Lung (tissue), 12 donors: Measurements from ENCODE around the gene AHNAK. TPM values are rescaled to one million over a fixed set of nuclear protein-coding genes. Genes with fewer than 3 reads are reported as not detected.
"Not testable (repeated sequence)": the region's sequence is repeated elsewhere in the genome, so short reads cannot be mapped to it uniquely, and the experiment has no call there.

Experiments used
- ATAC-seq: fragments of 200-7000 bp; cut with Tn5 transposase; one replicate; pipeline ENCODE4 v1.9.1; 2020; ENCODE audit warnings: moderate number of reproducible peaks; ENCODE audit not compliant: insufficient read depth, low FRiP score
- DNase-seq, 3 donors: peaks; one replicate each; pipeline ENCODE4 v3.0.0-alpha.2; 2013 to 2017
- H3K27ac ChIP-seq, 2 donors: one replicate each; pipeline ENCODE4 v1.5.1; 2013; ENCODE audit warnings: mild to moderate bottlenecking in 2 of 2, moderate library complexity in 2 of 2, control low read depth in 1 of 2, inconsistent platforms in 1 of 2, low read depth in 1 of 2, low read length in 1 of 2
- H3K27me3 ChIP-seq, 3 donors: one replicate each; pipeline ENCODE4 v1.5.1; 2013; ENCODE audit warnings: low read length in 2 of 3; ENCODE audit not compliant: control insufficient read depth in 3 of 3, insufficient read depth in 3 of 3
- H3K36me3 ChIP-seq, 4 donors: one replicate each; pipeline ENCODE4 v1.5.1; 2013; ENCODE audit warnings: low read length in 4 of 4, mild to moderate bottlenecking in 1 of 4, moderate library complexity in 1 of 4; ENCODE audit not compliant: control insufficient read depth in 4 of 4, insufficient read depth in 4 of 4
- H3K4me1 ChIP-seq, 5 donors: one replicate each; pipeline ENCODE4 v1.5.1; 2013; ENCODE audit warnings: low read length in 5 of 5, mild to moderate bottlenecking in 2 of 5, moderate library complexity in 1 of 5; ENCODE audit not compliant: control insufficient read depth in 5 of 5, insufficient read depth in 5 of 5
- H3K4me3 ChIP-seq: one replicate; pipeline ENCODE4 v1.5.1; 2013; ENCODE audit warnings: mild to moderate bottlenecking, control low read depth, moderate library complexity
- H3K9ac ChIP-seq, 2 donors: one replicate each; pipeline ENCODE4 v1.5.1; 2013; ENCODE audit warnings: low read length in 2 of 2, control low read depth in 1 of 2; ENCODE audit not compliant: insufficient read depth in 1 of 2
- H3K9me3 ChIP-seq, 4 donors: one replicate each; pipeline ENCODE4 v1.5.1; 2013; ENCODE audit warnings: low read length in 3 of 4, mild to moderate bottlenecking in 1 of 4, moderate library complexity in 1 of 4; ENCODE audit not compliant: control insufficient read depth in 4 of 4, insufficient read depth in 3 of 4
- WGBS, 2 donors: extraction: QIAGEN DNeasy Blood & Tissue Kit; methylation state at CpG; one replicate each; pipeline ENCODE4 v1.1.7; 2013; 5-methylcytosine and 5-hydroxymethylcytosine counted together
- polyA plus RNA-seq, 2 donors: library from polyadenylated mRNA; stranded (reverse); fragments of 200-250 nt; gene quantifications; one replicate each; pipeline ENCODE4 v1.2.1, GENCODE V29; 2013
- total RNA-seq, 2 donors: library from RNA; depleted of rRNA in 1 of 2; stranded (reverse); fragments of >200 nt in 1 of 2; gene quantifications; one replicate each; pipeline ENCODE4 v1.2.1, GENCODE V29; 2014 to 2021
- TF ChIP-seq, protein P1 (sequence below): IDR thresholded peaks from 2 replicates; pipeline ENCODE4 v1.5.1; 2012; ENCODE audit warnings: mild to moderate bottlenecking; ENCODE audit errors: control extremely low read depth, extremely low read depth
- donor health status: control.
- donor health status: control.
- donor health status: Bipolar disorder and iron deficiency.
- donor health status: healthy.
- donor health status: DM: yes; HTN: yes; CAD: no.

Gene AHNAK
- total and polyA plus RNA-seq, 4 donors: 66.5 to 707 (median 238) TPM

DNA sequence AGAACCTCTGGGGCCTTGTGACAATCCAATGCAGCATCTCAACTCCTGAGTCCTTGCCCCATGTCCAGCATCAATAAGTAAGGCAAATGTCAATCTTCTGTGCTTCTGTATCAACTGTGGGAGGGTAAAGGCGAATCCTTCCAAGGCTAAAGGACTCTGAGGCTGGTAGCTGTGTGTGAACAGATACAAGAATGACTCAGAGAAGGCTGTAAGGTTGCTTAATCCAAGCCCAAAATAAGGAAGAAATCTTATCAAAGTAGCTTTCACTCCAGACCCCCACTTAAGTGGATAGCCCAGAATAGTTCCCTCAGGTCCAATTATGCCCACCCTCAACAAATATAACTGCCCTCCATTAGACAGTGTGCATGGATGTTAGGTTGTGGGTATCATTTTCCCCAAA lies 155.9 kb downstream of the AHNAK start:
- no peak overlapping the region for H3K9ac ChIP-seq
- no peaks in the 10 kb centered on the region for H3K27me3 ChIP-seq
- no peak for ATAC-seq
- no peaks in the 10 kb centered on the region for H3K9me3 ChIP-seq
- H3K27ac ChIP-seq: no peak overlapping the region
- DNase-seq: no peak
- TF ChIP-seq, protein P1, sequence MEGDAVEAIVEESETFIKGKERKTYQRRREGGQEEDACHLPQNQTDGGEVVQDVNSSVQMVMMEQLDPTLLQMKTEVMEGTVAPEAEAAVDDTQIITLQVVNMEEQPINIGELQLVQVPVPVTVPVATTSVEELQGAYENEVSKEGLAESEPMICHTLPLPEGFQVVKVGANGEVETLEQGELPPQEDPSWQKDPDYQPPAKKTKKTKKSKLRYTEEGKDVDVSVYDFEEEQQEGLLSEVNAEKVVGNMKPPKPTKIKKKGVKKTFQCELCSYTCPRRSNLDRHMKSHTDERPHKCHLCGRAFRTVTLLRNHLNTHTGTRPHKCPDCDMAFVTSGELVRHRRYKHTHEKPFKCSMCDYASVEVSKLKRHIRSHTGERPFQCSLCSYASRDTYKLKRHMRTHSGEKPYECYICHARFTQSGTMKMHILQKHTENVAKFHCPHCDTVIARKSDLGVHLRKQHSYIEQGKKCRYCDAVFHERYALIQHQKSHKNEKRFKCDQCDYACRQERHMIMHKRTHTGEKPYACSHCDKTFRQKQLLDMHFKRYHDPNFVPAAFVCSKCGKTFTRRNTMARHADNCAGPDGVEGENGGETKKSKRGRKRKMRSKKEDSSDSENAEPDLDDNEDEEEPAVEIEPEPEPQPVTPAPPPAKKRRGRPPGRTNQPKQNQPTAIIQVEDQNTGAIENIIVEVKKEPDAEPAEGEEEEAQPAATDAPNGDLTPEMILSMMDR: no peak
- WGBS, 2 donors: 43 to 91% methylated on average over 1 of the region's 1 CpG
- H3K36me3 ChIP-seq: peaks cover 0 to 3% (median 0%) of the 10 kb centered on the region in 4 donors
- no peak overlapping the region for H3K4me3 ChIP-seq
- peaks cover 0 to 18% (median 5%) of the 10 kb centered on the region in 5 donors for H3K4me1 ChIP-seq

- peaks cover 0 to 3% (median 0%) of the 10 kb centered on the region in 4 donors for H3K36me3 ChIP-seq
- H3K9ac ChIP-seq: no peak overlapping the region
- DNase-seq: no peak
- no peak for ATAC-seq
- no peak overlapping the region for H3K4me3 ChIP-seq
- no peaks in the 10 kb centered on the region for H3K27me3 ChIP-seq
- WGBS, 2 donors: 75 to 77% methylated on average over 5 of the region's 5 CpGs
- no peak overlapping the region for H3K27ac ChIP-seq
- TF ChIP-seq, protein P1: no peak
- peaks cover 0 to 14% (median 3%) of the 10 kb centered on the region in 5 donors for H3K4me1 ChIP-seq
- no peaks in the 10 kb centered on the region for H3K9me3 ChIP-seq
Observed at GRCh38 chr11:62390237-62390636, 156.4 kb downstream of the AHNAK start.

DNA sequence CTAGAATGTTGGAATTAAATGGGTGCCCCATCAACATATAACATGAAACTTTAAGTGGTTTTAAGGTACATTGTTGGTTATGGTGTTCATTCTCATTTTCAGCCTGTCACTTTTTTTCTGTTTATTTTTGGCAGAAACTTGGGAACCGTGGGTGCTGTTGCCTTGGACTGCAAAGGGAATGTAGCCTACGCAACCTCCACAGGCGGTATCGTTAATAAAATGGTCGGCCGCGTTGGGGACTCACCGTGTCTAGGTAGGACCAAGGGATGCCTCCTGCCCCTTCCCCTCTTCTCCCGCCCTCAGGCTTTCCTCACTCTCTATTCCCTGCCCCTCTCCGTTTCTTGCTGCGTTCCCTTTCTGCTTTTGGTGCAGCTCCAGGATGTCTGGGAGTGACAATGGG lies 157.6 kb downstream of the AHNAK start:
- no peak overlapping the region for H3K27ac ChIP-seq
- no peaks in the 10 kb centered on the region for H3K9me3 ChIP-seq
- H3K27me3 ChIP-seq: no peaks in the 10 kb centered on the region
- ATAC-seq (no peak), DNase-seq (no peak)
- 84 to 89% methylated on average over 11 of the region's 11 CpGs for WGBS, 2 donors
- H3K4me1 ChIP-seq: peaks cover 0 to 10% (median 0%) of the 10 kb centered on the region in 5 donors
- H3K4me3 ChIP-seq: no peak overlapping the region
- TF ChIP-seq, protein P1: no peak
- no peak overlapping the region for H3K9ac ChIP-seq
- peaks cover 0 to 3% (median 0%) of the 10 kb centered on the region in 4 donors for H3K36me3 ChIP-seq

GRCh38 chr11:62387381-62387780 lies 159.2 kb downstream of the AHNAK start:
- Histone ChIP-seq H3K36me3 (peaks cover 0 to 3% (median 0%) of the 10 kb centered on the region in 4 donors), H3K9ac (no peak overlapping the region), H3K4me1 (peaks cover 0 to 10% (median 0%) of the 10 kb centered on the region in 5 donors), H3K9me3 (no peaks in the 10 kb centered on the region), H3K4me3 (no peak overlapping the region), H3K27me3 (no peaks in the 10 kb centered on the region), H3K27ac (no peak overlapping the region)
- TF ChIP-seq, protein P1: no peak
- ATAC-seq (no peak), DNase-seq (no peak)
- WGBS, 2 donors: 93% methylated on average over 3 of the region's 3 CpGs

- H3K27me3 ChIP-seq, H3K4me3 ChIP-seq, H3K9ac ChIP-seq, H3K36me3 ChIP-seq, ATAC-seq, H3K27ac ChIP-seq, DNase-seq, H3K9me3 ChIP-seq: not testable (repeated sequence)
- 84 to 86% methylated on average over 3 of the region's 3 CpGs for WGBS, 2 donors
- H3K4me1 ChIP-seq: peaks cover 0 to 13% (median 0%) of the 10 kb centered on the region in 5 donors
Observed at GRCh38 chr11:62386083-62386482, 160.5 kb downstream of the AHNAK start.
